Endodermal cell (in vitro differentiated cells): ENCODE results near the gene GRM8. TPM values are rescaled to one million over a fixed set of nuclear protein-coding genes. Genes with fewer than 3 reads are reported as not detected.
A peak's percentile ranks its signal among the peaks of the same experiment; 100 is the strongest.

Experiments used
- DNase-seq: peaks from one replicate; pipeline ENCODE4 v3.0.0-alpha.2; 2017
- H3K27ac ChIP-seq: 2 replicates; pipeline ENCODE4 v1.5.1; 2013; ENCODE audit warnings: mild to moderate bottlenecking, low read depth, low read length, moderate library complexity
- H3K27me3 ChIP-seq: 2 replicates; pipeline ENCODE4 v1.6.1; 2013; ENCODE audit warnings: mild to moderate bottlenecking, low read length, moderate library complexity; ENCODE audit not compliant: insufficient read depth, control insufficient read depth, poor library complexity, severe bottlenecking
- H3K36me3 ChIP-seq: 2 replicates; pipeline ENCODE4 v1.7.0; 2013; ENCODE audit warnings: mild to moderate bottlenecking, low read length, moderate library complexity; ENCODE audit not compliant: control insufficient read depth, insufficient read depth
- H3K4me1 ChIP-seq: one replicate; pipeline ENCODE4 v1.7.0; 2013; ENCODE audit warnings: low read length; ENCODE audit not compliant: control insufficient read depth, insufficient read depth
- H3K4me3 ChIP-seq: 2 replicates; pipeline ENCODE4 v1.5.1; 2013; ENCODE audit warnings: mild to moderate bottlenecking, low read length, moderate library complexity
- H3K9ac ChIP-seq: 2 replicates; pipeline ENCODE4 v1.6.1; 2013; ENCODE audit warnings: mild to moderate bottlenecking, low read length, moderate library complexity; ENCODE audit not compliant: poor library complexity, severe bottlenecking; ENCODE audit errors: extremely low read depth
- H3K9me3 ChIP-seq: 2 replicates; pipeline ENCODE4 v1.6.1; 2013; ENCODE audit warnings: mild to moderate bottlenecking, low read length, moderate library complexity; ENCODE audit not compliant: control insufficient read depth
- H3K27ac Mint-ChIP-seq: 2 replicates; pipeline ENCODE4 v1.8.0; 2020; ENCODE audit warnings: mixed read lengths
- H3K27me3 Mint-ChIP-seq: 2 replicates; pipeline ENCODE4 v1.8.0; 2021; ENCODE audit warnings: mild to moderate bottlenecking, mixed read lengths; ENCODE audit not compliant: insufficient read depth
- H3K36me3 Mint-ChIP-seq: 2 replicates; pipeline ENCODE4 v1.8.0; 2020; ENCODE audit warnings: low read depth, mixed read lengths
- H3K4me1 Mint-ChIP-seq: 2 replicates; pipeline ENCODE4 v1.8.0; 2020; ENCODE audit warnings: mixed read lengths
- H3K4me3 Mint-ChIP-seq: 2 replicates; pipeline ENCODE4 v1.8.0; 2020; ENCODE audit warnings: mild to moderate bottlenecking, moderate library complexity, mixed read lengths
- H3K9me3 Mint-ChIP-seq: 2 replicates; pipeline ENCODE4 v1.8.0; 2020; ENCODE audit warnings: mild to moderate bottlenecking, mixed read lengths
- WGBS, 2 experiments: methylation state at CpG; one replicate each; pipeline versions ENCODE4 v1.1.5 to v1.1.7; 2013; ENCODE audit warnings: missing lambda C conversion rate in 2 of 2, mixed read lengths in 1 of 2; ENCODE audit not compliant: insufficient coverage in 1 of 2, insufficient read length in 1 of 2; 5-methylcytosine and 5-hydroxymethylcytosine counted together
- total RNA-seq, 2 donors: library from RNA; stranded (reverse); fragmentation: NEBNext Ultra II Directional in 1 of 2; extraction: Animal tissue kit (Norgen Biotek cat#: 25700) in 1 of 2; gene quantifications; 2 replicates in 1 of 2; 3 replicates in 1 of 2; pipeline ENCODE4 v1.2.1, GENCODE V29; 2021
- TF ChIP-seq, protein P1 (sequence below): fragments of 200-600 bp; sonication (generic); conservative IDR thresholded peaks from 2 replicates; pipeline ENCODE4 v1.5.0; 2021; ENCODE audit warnings: antibody characterized with exemption, mild to moderate bottlenecking

GRM8 gene
- total RNA-seq, 2 donors from 2014 or later = 0.93 to 2.0 TPM

DNA sequence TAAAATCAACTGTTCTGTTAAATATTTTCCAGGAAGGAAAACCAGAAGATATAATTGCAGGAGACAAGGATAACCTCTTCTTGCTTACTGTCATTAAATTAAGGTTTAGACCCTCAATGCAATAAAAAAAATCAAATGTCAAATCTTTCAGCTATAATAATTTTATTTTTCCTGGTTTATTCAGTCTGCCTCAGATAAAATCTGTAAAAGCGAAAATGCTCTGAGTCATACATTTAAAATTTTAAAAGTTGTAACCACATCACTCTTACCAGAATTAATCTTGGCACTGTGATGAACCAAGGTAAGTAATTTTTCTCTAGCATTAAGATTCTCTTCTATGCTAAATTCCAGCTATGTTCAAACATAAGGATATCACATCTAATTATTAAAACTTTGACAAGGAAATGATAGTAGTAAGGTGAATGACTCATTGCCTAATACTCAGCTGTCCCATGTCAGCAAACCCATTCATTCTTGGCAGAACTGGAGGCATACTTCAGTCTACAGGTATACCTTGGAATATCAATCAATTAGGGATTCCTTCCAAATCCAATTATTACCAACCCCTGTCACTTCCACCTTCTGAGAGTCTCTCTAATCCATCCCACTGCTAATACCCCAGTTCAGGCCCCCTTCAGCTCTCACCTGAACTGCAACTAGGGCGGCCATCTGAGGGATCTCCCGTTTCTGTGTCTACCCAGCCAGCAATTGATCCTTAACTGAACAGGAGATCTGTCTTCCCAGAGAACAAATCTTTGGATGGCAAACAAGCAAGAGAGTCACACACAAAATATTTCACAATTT, 434.1 kb downstream of the GRM8 start:
- TF ChIP-seq, protein P1, sequence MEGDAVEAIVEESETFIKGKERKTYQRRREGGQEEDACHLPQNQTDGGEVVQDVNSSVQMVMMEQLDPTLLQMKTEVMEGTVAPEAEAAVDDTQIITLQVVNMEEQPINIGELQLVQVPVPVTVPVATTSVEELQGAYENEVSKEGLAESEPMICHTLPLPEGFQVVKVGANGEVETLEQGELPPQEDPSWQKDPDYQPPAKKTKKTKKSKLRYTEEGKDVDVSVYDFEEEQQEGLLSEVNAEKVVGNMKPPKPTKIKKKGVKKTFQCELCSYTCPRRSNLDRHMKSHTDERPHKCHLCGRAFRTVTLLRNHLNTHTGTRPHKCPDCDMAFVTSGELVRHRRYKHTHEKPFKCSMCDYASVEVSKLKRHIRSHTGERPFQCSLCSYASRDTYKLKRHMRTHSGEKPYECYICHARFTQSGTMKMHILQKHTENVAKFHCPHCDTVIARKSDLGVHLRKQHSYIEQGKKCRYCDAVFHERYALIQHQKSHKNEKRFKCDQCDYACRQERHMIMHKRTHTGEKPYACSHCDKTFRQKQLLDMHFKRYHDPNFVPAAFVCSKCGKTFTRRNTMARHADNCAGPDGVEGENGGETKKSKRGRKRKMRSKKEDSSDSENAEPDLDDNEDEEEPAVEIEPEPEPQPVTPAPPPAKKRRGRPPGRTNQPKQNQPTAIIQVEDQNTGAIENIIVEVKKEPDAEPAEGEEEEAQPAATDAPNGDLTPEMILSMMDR = peak; percentile 17
- Mint-ChIP-seq H3K36me3 (no peaks in the 10 kb centered on the region), H3K9me3 (no peaks in the 10 kb centered on the region), H3K27ac (no peak overlapping the region), H3K4me1 (no peaks in the 10 kb centered on the region), H3K27me3 (no peaks in the 10 kb centered on the region), H3K4me3 (no peak overlapping the region)
- Histone ChIP-seq H3K9me3 (no peaks in the 10 kb centered on the region), H3K27ac (no peak overlapping the region), H3K4me1 (no peaks in the 10 kb centered on the region), H3K36me3 (no peaks in the 10 kb centered on the region), H3K27me3 (no peaks in the 10 kb centered on the region), H3K9ac (no peak overlapping the region), H3K4me3 (no peak overlapping the region)
- DNase-seq = no peak
- 90 to 92% methylated on average over 3 of the region's 3 CpGs for WGBS, 2 experiments

DNA sequence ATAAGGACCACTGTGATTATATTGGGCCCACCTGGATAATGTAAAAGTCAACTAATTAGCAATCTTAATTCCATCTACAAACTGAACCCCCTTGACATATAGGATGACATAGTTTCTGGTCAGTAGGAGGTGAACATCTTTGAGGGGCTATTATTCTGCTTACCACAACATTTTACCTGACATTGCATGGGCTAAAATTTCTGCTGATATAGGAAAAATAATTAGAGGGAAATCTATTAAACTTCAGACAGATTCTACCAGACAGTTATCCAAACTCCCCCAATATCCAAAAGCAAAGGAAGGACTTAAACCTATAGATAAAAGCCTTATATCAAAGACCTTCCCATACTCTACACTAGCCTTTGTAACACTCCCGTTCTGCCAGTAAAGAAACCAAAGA, 443.6 kb downstream of the GRM8 start:
- TF ChIP-seq, protein P1 = no peak
- Mint-ChIP-seq H3K27ac (no peak overlapping the region), H3K36me3 (no peaks in the 10 kb centered on the region), H3K4me3 (no peak overlapping the region), H3K27me3 (peaks cover 2% of the 10 kb centered on the region), H3K9me3 (peaks cover 9% of the 10 kb centered on the region), H3K4me1 (peaks cover 20% of the 10 kb centered on the region)
- no peaks in the 10 kb centered on the region for H3K4me1 ChIP-seq
- no peaks in the 10 kb centered on the region for H3K27me3 ChIP-seq
- no peak for DNase-seq
- no peak overlapping the region for H3K4me3 ChIP-seq
- H3K9me3 ChIP-seq = peaks cover 11% of the 10 kb centered on the region
- no peaks in the 10 kb centered on the region for H3K36me3 ChIP-seq
- H3K27ac ChIP-seq = no peak overlapping the region
- WGBS, 2 experiments = 100% methylated on average over 1 of the region's 1 CpG; no CpG with 5 or more reads in 1 of the 2 experiments
- no peak overlapping the region for H3K9ac ChIP-seq

DNA sequence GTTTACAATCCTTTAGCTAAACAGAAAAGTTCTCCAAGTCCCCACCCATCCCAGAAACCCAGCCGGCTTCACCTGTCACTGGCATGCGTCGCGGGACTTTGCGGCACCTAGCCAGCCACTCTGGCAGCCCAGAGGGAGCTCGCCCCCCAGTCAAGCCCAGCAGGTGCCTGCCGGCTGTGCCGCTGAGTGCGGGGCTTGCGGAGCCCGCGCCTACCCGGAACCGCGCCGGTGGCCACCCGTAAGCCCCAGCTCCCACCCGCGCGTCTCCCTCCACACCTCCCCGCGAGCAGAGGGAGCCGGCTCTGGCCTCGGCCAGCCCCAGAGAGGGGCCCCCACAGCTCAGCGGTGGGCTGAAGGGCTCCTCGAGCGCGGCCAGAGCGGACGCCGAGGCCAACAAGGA, 446.1 kb downstream of the GRM8 start:
- TF ChIP-seq, protein P1 = no peak
- Histone ChIP-seq H3K4me3 (no peak overlapping the region), H3K27ac (no peak overlapping the region), H3K9me3 (peaks cover 19% of the 10 kb centered on the region), H3K9ac (no peak overlapping the region), H3K27me3 (no peaks in the 10 kb centered on the region), H3K4me1 (no peaks in the 10 kb centered on the region), H3K36me3 (no peaks in the 10 kb centered on the region)
- Mint-ChIP-seq H3K27me3 (no peaks in the 10 kb centered on the region), H3K4me3 (no peak overlapping the region), H3K9me3 (peaks cover 9% of the 10 kb centered on the region), H3K36me3 (no peaks in the 10 kb centered on the region), H3K4me1 (peaks cover 27% of the 10 kb centered on the region), H3K27ac (no peak overlapping the region)
- no peak for DNase-seq
- whole genome bisulfite sequencing, 2 experiments = 90 to 96% methylated on average over 2 to 31 of the region's 31 CpGs
